Tibial artery (tissue), 4 donors: ENCODE data around the gene OR10A6.

Source experiments
- DNase-seq, 2 donors: peaks; one replicate each; pipeline ENCODE4 v3.0.0-alpha.2; 2019
- H3K27ac ChIP-seq, 2 donors: fragments of 200-600 bp; sonication (generic) in 1 of 2; 1 replicate in 1 of 2; 2 replicates in 1 of 2; pipeline ENCODE4 v1.5.1; 2018 to 2019; ENCODE audit warnings: mild to moderate bottlenecking in 1 of 2
- H3K27me3 ChIP-seq, 2 donors: fragments of 200-600 bp; sonication (generic) in 1 of 2; one replicate each; pipeline versions ENCODE4 v1.5.1 to v1.6.0; 2016 to 2019
- H3K36me3 ChIP-seq, 3 donors: fragments of 200-600 bp; sonication (generic) in 2 of 3; one replicate each; pipeline ENCODE4 v1.5.1; 2016 to 2019; ENCODE audit warnings: mild to moderate bottlenecking in 2 of 3
- H3K4me1 ChIP-seq, 4 donors: fragments of 200-600 bp; sonication (generic) in 2 of 4; 1 replicate in 3 of 4; 2 replicates in 1 of 4; pipeline ENCODE4 v1.5.1; 2016 to 2019
- H3K4me3 ChIP-seq, 2 donors: fragments of 200-600 bp; sonication (generic) in 1 of 2; 1 replicate in 1 of 2; 2 replicates in 1 of 2; pipeline ENCODE4 v1.5.1; 2018 to 2019; ENCODE audit warnings: mild to moderate bottlenecking in 2 of 2
- H3K9me3 ChIP-seq, 3 donors: fragments of 200-600 bp; sonication (generic) in 1 of 3; one replicate each; pipeline ENCODE4 v1.5.1; 2016 to 2019
- intact Hi-C: fragments of 100-400 bp; cut with DNase I; formaldehyde crosslinking; loops from one replicate; pipeline ENCODE4 v1.15.0; 2023; ENCODE audit warnings: low total_unique reads
- TF ChIP-seq, protein P1 (sequence below), 2 experiments: fragments of 200-600 bp in 1 of 2; fragments of 450-650 bp in 1 of 2; IDR thresholded peaks; one replicate each; pipeline ENCODE4 v1.5.1; 2017 to 2019; ENCODE audit warnings: antibody characterized with exemption in 2 of 2, mild to moderate bottlenecking in 1 of 2, moderate library complexity in 1 of 2

OR10A6 gene

DNA sequence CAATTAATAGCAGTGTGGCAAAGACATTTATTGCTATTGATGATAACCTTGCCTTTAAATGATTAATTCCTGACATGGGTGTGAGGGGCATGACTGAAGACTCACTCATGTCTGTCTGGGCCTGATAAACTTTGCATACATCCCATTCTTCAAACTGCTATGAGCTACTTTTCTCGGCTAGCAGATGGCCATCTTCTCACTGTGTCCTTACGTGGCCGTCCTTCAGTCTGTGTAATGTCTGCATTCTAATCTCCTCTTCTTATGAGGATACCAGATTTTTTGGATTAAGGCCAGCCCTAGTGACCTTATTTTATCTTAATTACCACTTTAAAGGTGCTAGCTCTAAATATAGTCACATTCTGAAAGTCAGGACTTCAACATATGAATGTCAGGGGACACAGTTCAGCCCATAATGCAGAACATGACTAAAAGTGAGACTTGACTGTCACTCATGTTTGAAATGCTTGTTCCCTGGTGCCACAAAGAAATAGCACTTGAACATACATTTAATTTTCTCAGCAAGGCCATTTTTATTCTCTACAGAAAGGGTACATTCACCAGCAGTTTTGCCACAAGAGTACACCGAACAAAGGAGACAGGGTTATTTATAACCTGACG is 32.3 kb downstream of the OR10A6 start:
- H3K27me3 ChIP-seq = no peaks in the 10 kb centered on the region
- intact Hi-C loops = no loop called here
- no peak overlapping the region for H3K4me3 ChIP-seq
- TF ChIP-seq, protein P1, sequence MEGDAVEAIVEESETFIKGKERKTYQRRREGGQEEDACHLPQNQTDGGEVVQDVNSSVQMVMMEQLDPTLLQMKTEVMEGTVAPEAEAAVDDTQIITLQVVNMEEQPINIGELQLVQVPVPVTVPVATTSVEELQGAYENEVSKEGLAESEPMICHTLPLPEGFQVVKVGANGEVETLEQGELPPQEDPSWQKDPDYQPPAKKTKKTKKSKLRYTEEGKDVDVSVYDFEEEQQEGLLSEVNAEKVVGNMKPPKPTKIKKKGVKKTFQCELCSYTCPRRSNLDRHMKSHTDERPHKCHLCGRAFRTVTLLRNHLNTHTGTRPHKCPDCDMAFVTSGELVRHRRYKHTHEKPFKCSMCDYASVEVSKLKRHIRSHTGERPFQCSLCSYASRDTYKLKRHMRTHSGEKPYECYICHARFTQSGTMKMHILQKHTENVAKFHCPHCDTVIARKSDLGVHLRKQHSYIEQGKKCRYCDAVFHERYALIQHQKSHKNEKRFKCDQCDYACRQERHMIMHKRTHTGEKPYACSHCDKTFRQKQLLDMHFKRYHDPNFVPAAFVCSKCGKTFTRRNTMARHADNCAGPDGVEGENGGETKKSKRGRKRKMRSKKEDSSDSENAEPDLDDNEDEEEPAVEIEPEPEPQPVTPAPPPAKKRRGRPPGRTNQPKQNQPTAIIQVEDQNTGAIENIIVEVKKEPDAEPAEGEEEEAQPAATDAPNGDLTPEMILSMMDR (IDR thresholded peaks at IDR 0.05) = no peak
- H3K27ac ChIP-seq = no peak overlapping the region
- no peaks in the 10 kb centered on the region for H3K36me3 ChIP-seq
- no peaks in the 10 kb centered on the region for H3K4me1 ChIP-seq
- no peak for DNase-seq
- no peaks in the 10 kb centered on the region for H3K9me3 ChIP-seq

DNA sequence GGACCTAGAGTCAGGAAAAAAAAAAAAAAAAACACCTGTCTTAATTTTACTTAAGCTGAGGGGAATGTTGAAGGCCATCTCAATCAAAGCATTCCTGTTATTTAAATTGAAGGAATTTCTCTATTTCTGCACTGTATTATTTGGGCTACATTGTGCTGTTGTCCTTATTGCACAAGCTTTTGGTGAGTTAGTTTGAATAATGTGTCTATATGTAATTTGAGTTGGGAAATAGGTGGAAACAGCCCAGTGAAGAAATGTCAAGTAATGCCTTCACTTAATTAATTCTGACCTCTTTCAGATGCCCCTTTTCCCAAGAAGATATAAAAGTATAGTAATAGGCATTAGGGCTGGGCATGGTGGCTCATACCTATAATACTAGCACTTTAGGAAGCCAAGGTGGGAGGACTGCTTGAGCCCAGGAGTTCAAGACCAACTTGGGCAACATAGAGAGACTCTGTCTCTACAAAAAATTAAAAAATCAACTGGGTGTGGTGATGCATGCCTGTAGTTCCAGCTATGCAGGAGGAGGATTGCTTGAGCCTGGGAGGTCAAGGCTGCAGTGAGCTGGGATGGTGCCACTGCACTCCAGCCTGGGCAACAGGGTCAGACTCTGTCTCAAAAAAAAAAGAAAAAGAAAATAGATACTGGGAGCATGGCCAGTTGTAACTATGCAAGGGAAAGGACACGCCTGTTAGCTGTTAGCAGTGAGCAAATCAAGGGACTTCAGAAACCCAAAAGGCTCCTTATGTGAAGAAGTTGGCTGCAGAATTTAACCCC is 34.9 kb downstream of the OR10A6 start:
- intact Hi-C loops = no loop called here
- TF ChIP-seq, protein P1 (IDR thresholded peaks at IDR 0.05) = no peak
- DNase-seq = no peak

DNA sequence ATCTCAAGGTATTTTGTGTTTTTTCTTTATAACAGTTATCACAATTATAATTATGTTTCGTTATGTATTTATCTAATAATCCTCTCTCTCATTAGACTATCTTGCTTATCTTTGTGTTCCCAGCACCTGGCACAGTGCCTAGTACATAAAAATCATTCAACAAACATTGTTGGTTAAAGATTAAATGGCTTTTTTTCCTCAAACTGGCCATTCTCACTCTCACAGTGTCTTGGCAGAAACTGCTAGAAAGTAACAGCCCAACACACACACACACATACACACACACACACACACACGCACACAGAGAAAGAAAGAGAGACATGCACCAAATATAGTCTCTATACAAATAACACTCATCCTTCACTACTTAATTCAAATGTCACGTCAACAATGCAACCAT is 36.8 kb downstream of the OR10A6 start:
- H3K4me3 ChIP-seq = no peak overlapping the region
- H3K36me3 ChIP-seq = no peaks in the 10 kb centered on the region
- H3K27me3 ChIP-seq = peaks cover 0 to 2% of the 10 kb centered on the region in 2 donors
- no peak overlapping the region for H3K27ac ChIP-seq
- intact Hi-C loops = no loop called here
- TF ChIP-seq, protein P1 (IDR thresholded peaks at IDR 0.05) = no peak
- no peaks in the 10 kb centered on the region for H3K4me1 ChIP-seq
- H3K9me3 ChIP-seq = no peaks in the 10 kb centered on the region
- DNase-seq = no peak

More for the DNA sequence above, 34.9 kb downstream of the OR10A6 start:
- no peaks in the 10 kb centered on the region for H3K27me3 ChIP-seq
- no peak overlapping the region for H3K27ac ChIP-seq
- no peaks in the 10 kb centered on the region for H3K4me1 ChIP-seq
- no peak overlapping the region for H3K4me3 ChIP-seq
- no peaks in the 10 kb centered on the region for H3K9me3 ChIP-seq
- H3K36me3 ChIP-seq = no peaks in the 10 kb centered on the region

DNA sequence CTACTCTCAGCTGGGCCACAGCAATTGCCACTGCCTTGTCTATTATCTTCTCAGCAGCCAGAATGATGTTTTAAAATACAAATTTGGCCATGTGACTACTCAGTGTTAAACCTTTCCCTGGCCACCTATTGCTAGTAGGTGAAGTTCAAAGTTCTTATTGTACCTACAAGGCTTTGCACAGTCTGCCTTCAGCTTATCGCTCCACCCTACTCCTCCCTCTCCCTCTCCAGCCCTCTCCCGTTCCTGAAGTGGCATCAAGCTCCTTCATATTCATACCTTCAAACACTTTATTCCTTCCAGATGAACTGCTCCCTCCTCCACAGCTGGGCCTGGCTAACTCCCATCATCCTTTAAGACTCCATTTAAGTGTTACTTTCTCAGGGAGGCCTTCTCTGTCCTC is 37.3 kb downstream of the OR10A6 start:
- Histone ChIP-seq H3K4me1 (no peaks in the 10 kb centered on the region), H3K27me3 (peaks cover 0 to 2% of the 10 kb centered on the region in 2 donors), H3K4me3 (no peak overlapping the region), H3K9me3 (no peaks in the 10 kb centered on the region), H3K36me3 (no peaks in the 10 kb centered on the region), H3K27ac (no peak overlapping the region)
- intact Hi-C loops = no loop called here
- DNase-seq = no peak
- TF ChIP-seq, protein P1 (IDR thresholded peaks at IDR 0.05) = no peak

DNA sequence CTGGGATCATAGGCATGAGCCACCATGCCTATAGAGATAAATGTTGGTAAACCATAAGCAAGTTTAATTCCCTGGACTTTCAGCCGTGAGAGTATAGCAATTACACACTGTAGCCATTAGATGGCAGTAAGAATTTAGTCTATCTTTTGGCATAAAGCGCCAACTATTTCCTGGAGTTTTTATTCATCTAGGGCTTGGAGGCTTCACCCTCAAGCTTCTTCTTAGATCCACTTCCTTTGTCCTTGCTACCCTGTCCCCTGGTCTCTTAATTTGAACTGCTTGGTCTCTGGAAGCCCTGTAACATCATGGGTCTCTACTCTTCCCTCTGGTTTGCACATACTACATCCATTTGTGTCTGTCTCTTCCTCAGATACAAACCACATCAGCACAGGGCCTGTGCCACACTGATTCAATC is 38.2 kb downstream of the OR10A6 start:
- no peak for DNase-seq
- Histone ChIP-seq H3K36me3 (no peaks in the 10 kb centered on the region), H3K27me3 (peaks cover 0 to 2% of the 10 kb centered on the region in 2 donors), H3K9me3 (no peaks in the 10 kb centered on the region), H3K27ac (no peak overlapping the region), H3K4me3 (no peak overlapping the region), H3K4me1 (no peaks in the 10 kb centered on the region)
- intact Hi-C loops = no loop called here
- TF ChIP-seq, protein P1 (IDR thresholded peaks at IDR 0.05) = peak; percentile 52 to 58
